Suppressor macrophage (primary cell): ENCODE measurements around the gene SRD5A1.

Experiments
- DNase-seq, 4 experiments: peaks; one replicate each; pipeline ENCODE4 v3.0.0-alpha.2; 2020 to 2022

The SRD5A1 gene

GRCh38 chr5:6714226-6715041 is 81.2 kb downstream of the SRD5A1 start:
- peak in 3 of 4 experiments; percentile 39 to 64 (median 53) for DNase-seq

GRCh38 chr5:6715271-6715670 is 82.0 kb downstream of the SRD5A1 start:
- no peak for DNase-seq

- peak in 3 of 4 experiments; percentile 42 to 45 (median 45) for DNase-seq
These were observed 82.8 kb downstream of the SRD5A1 start for GRCh38 chr5:6715758-6716628.

GRCh38 chr5:6716629-6717149 is 83.4 kb downstream of the SRD5A1 start:
- DNase-seq, result no peak

- DNase-seq, result no peak
These were observed 84.0 kb downstream of the SRD5A1 start for GRCh38 chr5:6717247-6717646.

GRCh38 chr5:6717687-6718086 is 84.4 kb downstream of the SRD5A1 start:
- DNase-seq, result no peak

- DNase-seq, result no peak
These were observed 85.0 kb downstream of the SRD5A1 start for GRCh38 chr5:6718161-6718681.

- no peak for DNase-seq
These were observed 85.5 kb downstream of the SRD5A1 start for GRCh38 chr5:6718718-6719117.

GRCh38 chr5:6719417-6719816 is 86.2 kb downstream of the SRD5A1 start:
- DNase-seq, result no peak

- peak in 2 of 4 experiments; percentile 27 to 30 for DNase-seq
These were observed 86.8 kb downstream of the SRD5A1 start for GRCh38 chr5:6719896-6720560.

- no peak for DNase-seq
These were observed 87.3 kb downstream of the SRD5A1 start for GRCh38 chr5:6720561-6720921.

GRCh38 chr5:6721442-6721841 is 88.2 kb downstream of the SRD5A1 start:
- no peak for DNase-seq

- DNase-seq, result peak in 3 of 4 experiments; percentile 31 to 52 (median 35)
These were observed 88.8 kb downstream of the SRD5A1 start for GRCh38 chr5:6722015-6722414.

- DNase-seq, result peak in 2 of 4 experiments; percentile 22 to 41
These were observed 90.0 kb downstream of the SRD5A1 start for GRCh38 chr5:6723122-6723815.

GRCh38 chr5:6723816-6724300 is 90.6 kb downstream of the SRD5A1 start:
- DNase-seq, result no peak
